Small intestine (tissue), 7 donors: ENCODE measurements around the gene P2RY6. TPM values are rescaled to one million over a fixed set of nuclear protein-coding genes. Genes with fewer than 3 reads are reported as not detected.

Source experiments
- DNase-seq, 2 donors: peaks; one replicate each; pipeline versions ENCODE4 v3.0.0 to v3.0.0-alpha.2; 2013
- FAIRE-seq: peaks from 2 replicates; lab custom pipeline; 2012; peaks lifted over from hg19 to GRCh38; lab: Jason Lieb, UNC
- H3K27ac ChIP-seq, 3 donors: one replicate each; pipeline ENCODE4 v1.5.1; 2013; ENCODE audit warnings: low read length in 2 of 3, mild to moderate bottlenecking in 2 of 3, control low read depth in 1 of 3, inconsistent platforms in 1 of 3, low read depth in 1 of 3, moderate library complexity in 1 of 3
- H3K27me3 ChIP-seq, 3 donors: one replicate each; pipeline ENCODE4 v1.6.1; 2013; ENCODE audit warnings: low read length in 3 of 3, inconsistent platforms in 1 of 3; ENCODE audit not compliant: control insufficient read depth in 3 of 3, insufficient read depth in 3 of 3
- H3K36me3 ChIP-seq, 3 donors: one replicate each; pipeline ENCODE4 v1.6.1; 2013; ENCODE audit warnings: low read length in 3 of 3, inconsistent platforms in 1 of 3, low read depth in 1 of 3, mild to moderate bottlenecking in 1 of 3, moderate library complexity in 1 of 3; ENCODE audit not compliant: control insufficient read depth in 3 of 3, insufficient read depth in 2 of 3
- H3K4me1 ChIP-seq, 3 donors: one replicate each; pipeline ENCODE4 v1.6.1; 2013; ENCODE audit warnings: low read length in 2 of 3, inconsistent platforms in 1 of 3, low read depth in 1 of 3, mild to moderate bottlenecking in 1 of 3, moderate library complexity in 1 of 3; ENCODE audit not compliant: control insufficient read depth in 3 of 3, insufficient read depth in 2 of 3
- H3K4me3 ChIP-seq, 3 donors: one replicate each; pipeline ENCODE4 v1.5.1; 2013; ENCODE audit warnings: low read length in 3 of 3, control low read depth in 1 of 3, inconsistent platforms in 1 of 3, low read depth in 1 of 3, mild to moderate bottlenecking in 1 of 3, moderate library complexity in 1 of 3
- H3K9me3 ChIP-seq, 2 donors: one replicate each; pipeline ENCODE4 v1.6.1; 2013; ENCODE audit warnings: low read depth in 1 of 2, low read length in 1 of 2; ENCODE audit not compliant: control insufficient read depth in 2 of 2, insufficient read depth in 1 of 2
- WGBS, 3 donors: extraction: QIAGEN DNeasy Blood & Tissue Kit; methylation state at CpG; one replicate each; pipeline ENCODE4 v1.1.7; 2013; 5-methylcytosine and 5-hydroxymethylcytosine counted together
- polyA plus RNA-seq, 4 donors: library from polyadenylated mRNA; stranded (reverse) in 3 of 4; unstranded in 1 of 4; fragments of 200-250 nt in 3 of 4; fragments of 120-200 nt in 1 of 4; gene quantifications; one replicate each; pipeline versions ENCODE4 v1.2.1 to v1.2.3, GENCODE V29; 2013
- donor health status: healthy with polysubstance abuse.
- donor health status: control.
- donor health status: control.
- donor health status: Bipolar disorder and iron deficiency.
- donor health status: healthy.

Gene P2RY6
- polyA plus RNA-seq, 4 donors: 0.67 to 46.0 (median 3.1) TPM

GRCh38 chr11:73234471-73235181, 37.5 kb upstream of the P2RY6 start:
- WGBS, 3 donors: 93 to 96% (median 96%) methylated on average over 56 of the region's 56 CpGs

GRCh38 chr11:73235236-73235786, 36.8 kb upstream of the P2RY6 start:
- H3K4me1 ChIP-seq: no peaks in the 10 kb centered on the region
- 87 to 89% (median 87%) methylated on average over 8 of the region's 8 CpGs for WGBS, 3 donors
- DNase-seq: no peak
- H3K4me3 ChIP-seq: no peak overlapping the region
- H3K27ac ChIP-seq: no peak overlapping the region
- no peaks in the 10 kb centered on the region for H3K9me3 ChIP-seq
- peaks cover 0 to 41% (median 2%) of the 10 kb centered on the region in 3 donors for H3K36me3 ChIP-seq
- H3K27me3 ChIP-seq: no peaks in the 10 kb centered on the region
- FAIRE-seq: no peak

More at GRCh38 chr11:73234471-73235181, 37.5 kb upstream of the P2RY6 start:
- H3K9me3 ChIP-seq: no peaks in the 10 kb centered on the region
- H3K36me3 ChIP-seq: peaks cover 0 to 46% (median 2%) of the 10 kb centered on the region in 3 donors
- H3K4me1 ChIP-seq: no peaks in the 10 kb centered on the region
- no peak for DNase-seq
- no peak overlapping the region for H3K4me3 ChIP-seq
- no peak overlapping the region for H3K27ac ChIP-seq
- H3K27me3 ChIP-seq: no peaks in the 10 kb centered on the region
- no peak for FAIRE-seq

GRCh38 chr11:73236205-73236765, 35.9 kb upstream of the P2RY6 start:
- Histone ChIP-seq H3K36me3 (peaks cover 0 to 37% (median 2%) of the 10 kb centered on the region in 3 donors), H3K4me3 (no peak overlapping the region), H3K9me3 (no peaks in the 10 kb centered on the region), H3K27ac (no peak overlapping the region), H3K27me3 (no peaks in the 10 kb centered on the region), H3K4me1 (no peaks in the 10 kb centered on the region)
- WGBS, 3 donors: 85 to 89% (median 87%) methylated on average over 4 of the region's 4 CpGs
- no peak for FAIRE-seq
- DNase-seq: no peak

GRCh38 chr11:73236854-73237253, 35.3 kb upstream of the P2RY6 start:
- peaks cover 0 to 37% (median 2%) of the 10 kb centered on the region in 3 donors for H3K36me3 ChIP-seq
- DNase-seq (peak; percentile 57), FAIRE-seq (no peak)
- no peaks in the 10 kb centered on the region for H3K4me1 ChIP-seq
- no peaks in the 10 kb centered on the region for H3K27me3 ChIP-seq
- no peak overlapping the region for H3K4me3 ChIP-seq
- no peaks in the 10 kb centered on the region for H3K9me3 ChIP-seq
- 51 to 66% (median 54%) methylated on average over 6 of the region's 6 CpGs for WGBS, 3 donors
- no peak overlapping the region for H3K27ac ChIP-seq

- no peak for FAIRE-seq
- H3K27me3 ChIP-seq: no peaks in the 10 kb centered on the region
- no peak for DNase-seq
- no peaks in the 10 kb centered on the region for H3K4me1 ChIP-seq
- H3K4me3 ChIP-seq: no peak overlapping the region
- 74 to 81% (median 75%) methylated on average over 10 of the region's 10 CpGs for WGBS, 3 donors
- H3K27ac ChIP-seq: no peak overlapping the region
- H3K36me3 ChIP-seq: peaks cover 0 to 37% (median 2%) of the 10 kb centered on the region in 3 donors
- no peaks in the 10 kb centered on the region for H3K9me3 ChIP-seq
Observed at GRCh38 chr11:73237471-73238290, 34.5 kb upstream of the P2RY6 start.

GRCh38 chr11:73239111-73239521, 33.0 kb upstream of the P2RY6 start:
- H3K4me3 ChIP-seq: no peak overlapping the region
- DNase-seq (no peak), FAIRE-seq (no peak)
- no peaks in the 10 kb centered on the region for H3K27me3 ChIP-seq
- H3K9me3 ChIP-seq: no peaks in the 10 kb centered on the region
- H3K36me3 ChIP-seq: peaks cover 0 to 35% (median 0%) of the 10 kb centered on the region in 3 donors
- no peak overlapping the region for H3K27ac ChIP-seq
- no peaks in the 10 kb centered on the region for H3K4me1 ChIP-seq
- 89 to 97% (median 92%) methylated on average over 6 of the region's 6 CpGs for WGBS, 3 donors

GRCh38 chr11:73239571-73240189, 32.5 kb upstream of the P2RY6 start:
- peaks cover 0 to 29% (median 0%) of the 10 kb centered on the region in 3 donors for H3K36me3 ChIP-seq
- no peaks in the 10 kb centered on the region for H3K4me1 ChIP-seq
- H3K4me3 ChIP-seq: no peak overlapping the region
- H3K9me3 ChIP-seq: no peaks in the 10 kb centered on the region
- DNase-seq (no peak), FAIRE-seq (no peak)
- H3K27me3 ChIP-seq: no peaks in the 10 kb centered on the region
- H3K27ac ChIP-seq: no peak overlapping the region
- 79 to 85% (median 80%) methylated on average over 7 of the region's 7 CpGs for WGBS, 3 donors
